Fibroblast of the aortic adventitia (primary cell): ENCODE results near the gene IGIP. TPM values are rescaled to one million over a fixed set of nuclear protein-coding genes. Genes with fewer than 3 reads are reported as not detected.

Experiments used
- DNase-seq: peaks from one replicate; pipeline ENCODE4 v3.0.0-alpha.2; 2010; ENCODE audit warnings: low read depth
- H3K4me3 ChIP-seq: 2 replicates; pipeline ENCODE4 v1.5.1; 2011; ENCODE audit warnings: low read depth, mild to moderate bottlenecking, control low read depth, low read length, moderate library complexity
- CTCF ChIP-seq: IDR thresholded peaks from 2 replicates; pipeline ENCODE4 v1.5.1; 2011; ENCODE audit warnings: mild to moderate bottlenecking, low read length, control low read depth, inconsistent platforms; ENCODE audit not compliant: insufficient read depth
- total RNA-seq: library from RNA; depleted of rRNA; stranded (reverse); fragments of >200 nt; gene quantifications from 2 replicates; pipeline ENCODE4 v1.2.3, GENCODE V29; 2012; ENCODE audit warnings: low replicate concordance

IGIP gene
- total RNA-seq, 1 donor, result 13.7 TPM

DNA sequence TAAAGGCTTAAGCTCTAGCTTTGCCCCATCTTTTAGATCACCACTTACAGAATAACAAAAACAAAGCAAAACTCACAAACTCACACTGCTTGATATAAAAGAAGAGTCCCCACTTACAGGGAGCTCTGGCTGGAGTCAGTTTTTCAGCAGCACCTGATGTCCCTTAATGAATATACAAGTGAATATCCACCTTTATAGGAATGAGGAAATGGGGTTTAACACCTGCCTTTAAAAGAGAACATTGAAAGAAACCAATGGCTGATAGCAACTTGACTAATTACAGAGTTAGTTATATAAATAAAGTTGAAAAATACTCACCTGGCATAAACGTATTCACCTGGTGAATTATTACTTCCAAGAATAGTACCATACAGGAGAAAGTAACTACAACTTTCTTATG is 32.6 kb upstream of the IGIP start:
- no peak overlapping the region for H3K4me3 ChIP-seq

DNA sequence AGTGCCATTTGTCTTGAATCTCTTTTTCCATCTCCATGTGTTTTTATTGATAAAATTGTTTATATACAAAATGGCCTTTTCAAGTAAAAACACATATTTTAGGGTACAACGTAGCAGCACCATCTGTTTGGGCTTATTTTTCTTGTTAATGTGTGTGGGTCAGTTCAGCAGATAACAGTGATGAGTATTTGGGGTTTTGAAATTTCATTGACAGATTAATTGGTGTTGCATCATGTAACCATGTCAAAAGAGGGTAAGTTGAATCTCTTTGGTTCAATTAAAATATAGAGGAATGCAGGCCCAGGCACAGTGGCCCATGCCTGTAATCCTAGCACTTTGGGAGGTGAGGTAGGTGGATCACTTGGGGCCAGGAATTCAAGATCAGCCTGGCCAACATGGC is 31.9 kb upstream of the IGIP start:
- no peak overlapping the region for H3K4me3 ChIP-seq
- no peak for TF ChIP-seq CTCF
- no peak for DNase-seq

More for the DNA sequence above, 32.6 kb upstream of the IGIP start:
- TF ChIP-seq CTCF, result no peak
- no peak for DNase-seq

DNA sequence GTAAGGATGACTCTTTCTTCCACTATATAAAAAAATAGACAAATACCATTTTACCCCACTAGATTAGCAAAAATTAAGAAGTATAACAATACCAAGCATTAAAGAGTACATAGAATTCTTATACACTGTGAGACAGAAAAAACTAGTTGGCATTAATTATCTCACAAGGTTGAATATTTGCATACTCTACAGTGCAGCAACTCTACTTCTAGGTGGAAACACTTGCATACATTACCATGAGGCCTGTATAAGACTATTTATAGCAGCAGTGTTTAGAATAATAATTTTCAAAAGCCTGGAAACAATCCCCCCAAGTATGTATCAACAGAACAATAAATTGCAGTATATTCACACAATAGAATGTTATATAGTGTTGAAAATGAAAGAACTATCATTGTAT is 30.8 kb upstream of the IGIP start:
- no peak overlapping the region for H3K4me3 ChIP-seq
- DNase-seq, result no peak
- no peak for TF ChIP-seq CTCF

- H3K4me3 ChIP-seq, result no peak overlapping the region
- DNase-seq, result no peak
- TF ChIP-seq CTCF, result no peak
Measured at GRCh38 chr5:140101179-140101578, 24.6 kb upstream of the IGIP start.

DNA sequence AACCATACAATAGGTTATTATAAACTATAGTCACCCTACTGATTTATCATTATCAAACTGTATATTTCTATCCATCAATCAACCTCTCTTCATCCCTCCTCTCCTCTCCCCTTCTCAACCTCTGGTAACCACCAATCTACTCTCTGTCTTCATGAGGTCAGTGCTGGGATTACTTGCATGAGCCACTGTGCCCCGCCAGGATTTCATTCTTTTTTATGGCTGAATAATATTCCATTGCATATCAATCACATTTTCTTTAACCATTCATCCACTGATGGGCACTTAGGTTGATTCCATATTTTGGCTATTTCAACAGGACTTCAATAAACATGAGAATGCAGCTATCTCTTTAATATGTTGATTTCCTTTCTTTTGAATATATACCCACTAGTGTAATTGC is 22.6 kb upstream of the IGIP start:
- no peak for DNase-seq
- TF ChIP-seq CTCF, result no peak
- H3K4me3 ChIP-seq, result no peak overlapping the region

DNA sequence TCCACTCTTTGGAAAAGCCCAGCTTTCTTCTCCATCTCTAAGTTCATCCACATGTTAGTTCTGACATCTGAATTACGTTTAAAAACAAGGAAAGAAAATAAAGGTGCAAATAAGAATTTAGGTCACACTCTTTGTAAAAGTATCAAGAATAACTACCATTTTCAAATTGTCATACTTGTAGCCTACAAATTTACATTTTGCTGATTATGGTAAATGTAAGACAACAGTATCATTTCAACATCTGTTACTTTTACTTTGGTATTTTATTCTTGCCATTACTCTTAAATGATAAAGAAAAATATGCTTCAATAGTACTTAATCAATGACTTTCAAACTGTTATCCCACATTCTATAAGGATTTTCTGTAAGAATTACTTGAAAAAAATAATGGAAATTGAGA is 21.6 kb upstream of the IGIP start:
- no peak for DNase-seq
- no peak overlapping the region for H3K4me3 ChIP-seq
- TF ChIP-seq CTCF, result no peak

DNA sequence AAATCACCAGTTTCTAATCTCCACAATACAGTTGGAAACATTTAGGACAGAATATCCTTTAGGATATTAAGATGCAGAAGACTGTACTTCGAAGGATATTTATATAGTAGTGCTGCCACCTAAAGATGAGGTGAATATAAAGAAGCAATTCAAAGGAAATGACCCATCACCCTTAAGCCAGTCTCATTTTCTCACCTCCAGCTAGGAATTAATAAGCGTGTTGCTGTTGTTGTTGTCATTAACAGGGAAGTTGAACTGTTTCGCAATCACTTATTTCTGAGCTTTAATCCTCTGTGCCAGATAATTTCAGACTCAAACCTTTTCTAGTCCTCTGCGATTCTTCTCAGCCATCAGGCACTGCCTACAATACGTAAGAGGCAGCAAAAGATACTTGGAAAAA is 19.6 kb upstream of the IGIP start:
- H3K4me3 ChIP-seq, result no peak overlapping the region
- no peak for DNase-seq
- TF ChIP-seq CTCF, result no peak
